Measurements from ENCODE around the gene BRF1.

Gene BRF1

GRCh38 chr14:105252552-105253328, 48.1 kb downstream of the BRF1 start:
- Histone ChIP-seq H3K36me3 (ENCODE audit: control insufficient read depth in 5 of 5, insufficient read depth in 5 of 5, low read length in 5 of 5) (peaks cover 0 to 67% (median 54%) of the 10 kb centered on the region in 5 donors), H3K27ac (ENCODE audit: low read depth, low read length) (no peak overlapping the region), H3K27me3 (ENCODE audit: control insufficient read depth in 5 of 5, insufficient read depth in 4 of 5, low read length in 5 of 5) (no peaks in the 10 kb centered on the region), H3K9me3 (ENCODE audit: control insufficient read depth in 5 of 5, low read length in 5 of 5) (no peaks in the 10 kb centered on the region), H3K9ac (ENCODE audit: low read length in 5 of 5) (no peak overlapping the region), H3K4me3 (ENCODE audit: low read depth in 1 of 5, low read length in 5 of 5) (no peak overlapping the region), H3K4me1 (ENCODE audit: control insufficient read depth in 5 of 5, insufficient read depth in 5 of 5, low read length in 5 of 5) (peaks cover 4 to 36% (median 30%) of the 10 kb centered on the region in 5 donors)

DNA sequence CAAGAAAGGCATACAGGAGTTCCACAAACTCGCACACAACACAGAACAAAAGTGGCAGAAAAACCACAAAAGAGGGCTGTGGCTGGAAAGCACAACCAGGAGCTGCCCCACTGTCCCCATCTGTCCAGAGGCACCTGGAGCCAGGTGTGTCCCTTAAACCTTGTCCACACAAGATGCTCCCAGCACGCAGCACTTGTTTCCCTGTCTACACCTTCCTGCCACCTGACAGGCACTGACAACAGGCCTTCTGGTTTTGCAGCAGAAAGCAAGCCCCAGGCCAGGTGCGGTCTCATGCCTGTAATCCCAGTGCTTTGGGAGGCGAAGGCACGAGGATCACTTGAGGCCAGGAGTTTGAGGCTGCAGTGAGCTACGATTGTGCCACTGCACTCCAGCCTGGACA, 48.9 kb downstream of the BRF1 start:
- no peaks in the 10 kb centered on the region for H3K9me3 ChIP-seq (ENCODE audit: control insufficient read depth in 5 of 5, low read length in 5 of 5)
- H3K27me3 ChIP-seq (ENCODE audit: control insufficient read depth in 5 of 5, insufficient read depth in 4 of 5, low read length in 5 of 5): no peaks in the 10 kb centered on the region
- peaks cover 0 to 60% (median 51%) of the 10 kb centered on the region in 5 donors for H3K36me3 ChIP-seq (ENCODE audit: control insufficient read depth in 5 of 5, insufficient read depth in 5 of 5, low read length in 5 of 5)
- peaks cover 4 to 44% (median 38%) of the 10 kb centered on the region in 5 donors for H3K4me1 ChIP-seq (ENCODE audit: control insufficient read depth in 5 of 5, insufficient read depth in 5 of 5, low read length in 5 of 5)
- no peak overlapping the region for H3K9ac ChIP-seq (ENCODE audit: low read length in 5 of 5)
- H3K4me3 ChIP-seq (ENCODE audit: low read depth in 1 of 5, low read length in 5 of 5): no peak overlapping the region
- no peak overlapping the region for H3K27ac ChIP-seq (ENCODE audit: low read depth, low read length)

GRCh38 chr14:105250986-105251385, 49.8 kb downstream of the BRF1 start:
- peaks cover 4 to 47% (median 44%) of the 10 kb centered on the region in 5 donors for H3K4me1 ChIP-seq (ENCODE audit: control insufficient read depth in 5 of 5, insufficient read depth in 5 of 5, low read length in 5 of 5)
- no peaks in the 10 kb centered on the region for H3K9me3 ChIP-seq (ENCODE audit: control insufficient read depth in 5 of 5, low read length in 5 of 5)
- peak overlapping the region in 1 of 5 donors; percentile 47 for H3K9ac ChIP-seq (ENCODE audit: low read length in 5 of 5)
- no peak overlapping the region for H3K4me3 ChIP-seq (ENCODE audit: low read depth in 1 of 5, low read length in 5 of 5)
- H3K27ac ChIP-seq (ENCODE audit: low read depth, low read length): no peak overlapping the region
- H3K27me3 ChIP-seq (ENCODE audit: control insufficient read depth in 5 of 5, insufficient read depth in 4 of 5, low read length in 5 of 5): no peaks in the 10 kb centered on the region
- peaks cover 0 to 54% (median 46%) of the 10 kb centered on the region in 5 donors for H3K36me3 ChIP-seq (ENCODE audit: control insufficient read depth in 5 of 5, insufficient read depth in 5 of 5, low read length in 5 of 5)

DNA sequence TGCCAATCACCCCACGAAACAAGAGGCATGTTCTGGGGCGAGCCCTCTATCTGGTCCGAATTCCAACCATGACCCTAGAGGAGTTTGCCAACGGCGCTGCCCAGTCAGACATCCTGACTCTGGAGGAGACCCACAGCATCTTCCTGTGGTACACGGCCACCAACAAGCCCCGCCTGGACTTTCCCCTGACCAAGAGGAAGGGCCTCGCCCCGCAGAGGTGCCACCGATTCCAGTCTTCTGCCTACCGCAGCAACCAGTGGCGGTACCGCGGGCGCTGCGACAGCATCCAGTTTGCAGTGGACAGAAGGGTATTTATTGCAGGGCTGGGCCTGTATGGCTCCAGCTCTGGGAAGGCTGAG, 50.8 kb downstream of the BRF1 start:
- Histone ChIP-seq H3K4me3 (ENCODE audit: low read depth in 1 of 5, low read length in 5 of 5) (no peak overlapping the region), H3K27ac (ENCODE audit: low read depth, low read length) (peak overlapping the region; percentile 78), H3K9me3 (ENCODE audit: control insufficient read depth in 5 of 5, low read length in 5 of 5) (no peaks in the 10 kb centered on the region), H3K27me3 (ENCODE audit: control insufficient read depth in 5 of 5, insufficient read depth in 4 of 5, low read length in 5 of 5) (no peaks in the 10 kb centered on the region), H3K36me3 (ENCODE audit: control insufficient read depth in 5 of 5, insufficient read depth in 5 of 5, low read length in 5 of 5) (peaks cover 2 to 46% (median 41%) of the 10 kb centered on the region in 5 donors), H3K4me1 (ENCODE audit: control insufficient read depth in 5 of 5, insufficient read depth in 5 of 5, low read length in 5 of 5) (peaks cover 4 to 54% (median 39%) of the 10 kb centered on the region in 5 donors), H3K9ac (ENCODE audit: low read length in 5 of 5) (no peak overlapping the region)

- peaks cover 4 to 57% (median 37%) of the 10 kb centered on the region in 5 donors for H3K4me1 ChIP-seq (ENCODE audit: control insufficient read depth in 5 of 5, insufficient read depth in 5 of 5, low read length in 5 of 5)
- H3K27me3 ChIP-seq (ENCODE audit: control insufficient read depth in 5 of 5, insufficient read depth in 4 of 5, low read length in 5 of 5): no peaks in the 10 kb centered on the region
- peak overlapping the region; percentile 48 to 80 (median 58) for H3K4me3 ChIP-seq (ENCODE audit: low read depth in 1 of 5, low read length in 5 of 5)
- peak overlapping the region; percentile 78 for H3K27ac ChIP-seq (ENCODE audit: low read depth, low read length)
- no peaks in the 10 kb centered on the region for H3K9me3 ChIP-seq (ENCODE audit: control insufficient read depth in 5 of 5, low read length in 5 of 5)
- H3K9ac ChIP-seq (ENCODE audit: low read length in 5 of 5): peak overlapping the region in 1 of 5 donors; percentile 57
- H3K36me3 ChIP-seq (ENCODE audit: control insufficient read depth in 5 of 5, insufficient read depth in 5 of 5, low read length in 5 of 5): peaks cover 2 to 48% (median 41%) of the 10 kb centered on the region in 5 donors
Measured at GRCh38 chr14:105249182-105250007, 51.4 kb downstream of the BRF1 start.

DNA sequence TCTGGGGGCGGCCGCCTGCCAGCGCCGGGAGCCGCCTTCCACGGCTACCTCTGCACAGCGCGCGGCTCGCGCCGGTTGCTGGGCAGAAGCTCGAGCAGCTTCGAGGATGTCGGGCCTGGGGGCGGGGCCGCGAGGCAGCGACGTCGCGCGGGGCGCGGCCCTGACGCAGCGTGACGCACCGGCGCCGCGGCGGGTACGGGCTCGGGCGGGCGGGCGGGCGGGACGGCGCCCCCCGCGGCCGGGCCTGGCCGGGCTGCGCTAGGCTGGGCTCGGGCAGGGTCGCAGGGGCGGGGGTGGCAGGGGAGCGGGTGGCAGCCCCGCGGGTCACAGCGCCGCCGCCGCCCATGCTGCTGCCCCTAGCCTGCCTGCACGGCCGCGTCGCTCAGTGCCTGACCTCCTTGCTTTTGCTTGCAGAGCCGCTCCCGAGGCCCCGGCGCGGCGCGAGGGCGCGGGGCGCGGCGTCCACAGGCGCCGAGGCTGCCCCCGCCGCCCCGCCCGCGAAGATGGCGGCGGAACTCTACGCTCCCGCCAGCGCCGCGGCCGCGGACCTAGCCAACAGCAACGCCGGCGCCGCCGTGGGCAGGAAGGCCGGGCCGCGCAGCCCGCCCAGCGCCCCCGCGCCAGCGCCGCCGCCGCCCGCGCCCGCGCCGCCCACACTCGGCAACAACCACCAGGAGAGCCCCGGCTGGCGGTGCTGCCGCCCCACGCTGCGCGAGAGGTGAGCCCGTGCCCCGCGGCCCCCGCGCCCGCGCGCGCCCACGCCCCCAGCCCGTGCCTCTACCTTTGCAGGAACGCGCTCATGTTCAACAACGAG, 52.2 kb downstream of the BRF1 start, which contains the start of gene BTBD6:
Gene BTBD6 (plus strand): TSS at position 166 of the 814 bp plus-strand sequence. CDS start 179 bp downstream, at position 345.
- H3K4me3 ChIP-seq (ENCODE audit: low read depth in 1 of 5, low read length in 5 of 5): peak within 1 kb of the TSS; percentile 60 to 80 (median 70)
- H3K27ac ChIP-seq (ENCODE audit: low read depth, low read length): peak within 1 kb of the TSS; percentile 79
- H3K27me3 ChIP-seq (ENCODE audit: control insufficient read depth in 5 of 5, insufficient read depth in 4 of 5, low read length in 5 of 5): no peaks in the 10 kb centered on the region
- peak within 1 kb of the TSS in 4 of 5 donors; percentile 8 to 76 (median 68) for H3K9ac ChIP-seq (ENCODE audit: low read length in 5 of 5)
- peaks cover 4 to 58% (median 37%) of the 10 kb centered on the region in 5 donors for H3K4me1 ChIP-seq (ENCODE audit: control insufficient read depth in 5 of 5, insufficient read depth in 5 of 5, low read length in 5 of 5)
- peaks cover 2 to 50% (median 39%) of the 10 kb centered on the region in 5 donors for H3K36me3 ChIP-seq (ENCODE audit: control insufficient read depth in 5 of 5, insufficient read depth in 5 of 5, low read length in 5 of 5)
- H3K9me3 ChIP-seq (ENCODE audit: control insufficient read depth in 5 of 5, low read length in 5 of 5): no peaks in the 10 kb centered on the region

GRCh38 chr14:105247715-105248367, 53.0 kb downstream of the BRF1 start:
- peak overlapping the region; percentile 79 for H3K27ac ChIP-seq (ENCODE audit: low read depth, low read length)
- peaks cover 2 to 42% (median 34%) of the 10 kb centered on the region in 5 donors for H3K36me3 ChIP-seq (ENCODE audit: control insufficient read depth in 5 of 5, insufficient read depth in 5 of 5, low read length in 5 of 5)
- H3K4me3 ChIP-seq (ENCODE audit: low read depth in 1 of 5, low read length in 5 of 5): peak overlapping the region; percentile 60 to 80 (median 70)
- no peaks in the 10 kb centered on the region for H3K9me3 ChIP-seq (ENCODE audit: control insufficient read depth in 5 of 5, low read length in 5 of 5)
- no peaks in the 10 kb centered on the region for H3K27me3 ChIP-seq (ENCODE audit: control insufficient read depth in 5 of 5, insufficient read depth in 4 of 5, low read length in 5 of 5)
- H3K4me1 ChIP-seq (ENCODE audit: control insufficient read depth in 5 of 5, insufficient read depth in 5 of 5, low read length in 5 of 5): peaks cover 4 to 58% (median 37%) of the 10 kb centered on the region in 5 donors
- H3K9ac ChIP-seq (ENCODE audit: low read length in 5 of 5): peak overlapping the region in 4 of 5 donors; percentile 8 to 76 (median 66)

- H3K27me3 ChIP-seq (ENCODE audit: control insufficient read depth in 5 of 5, insufficient read depth in 4 of 5, low read length in 5 of 5): no peaks in the 10 kb centered on the region
- no peak overlapping the region for H3K27ac ChIP-seq (ENCODE audit: low read depth, low read length)
- no peaks in the 10 kb centered on the region for H3K9me3 ChIP-seq (ENCODE audit: control insufficient read depth in 5 of 5, low read length in 5 of 5)
- no peak overlapping the region for H3K9ac ChIP-seq (ENCODE audit: low read length in 5 of 5)
- peaks cover 4 to 58% (median 37%) of the 10 kb centered on the region in 5 donors for H3K4me1 ChIP-seq (ENCODE audit: control insufficient read depth in 5 of 5, insufficient read depth in 5 of 5, low read length in 5 of 5)
- H3K4me3 ChIP-seq (ENCODE audit: low read depth in 1 of 5, low read length in 5 of 5): no peak overlapping the region
- H3K36me3 ChIP-seq (ENCODE audit: control insufficient read depth in 5 of 5, insufficient read depth in 5 of 5, low read length in 5 of 5): peaks cover 2 to 35% (median 26%) of the 10 kb centered on the region in 5 donors
Measured at GRCh38 chr14:105247026-105247425, 53.8 kb downstream of the BRF1 start.

GRCh38 chr14:105244334-105244733, 56.5 kb downstream of the BRF1 start:
- H3K4me1 ChIP-seq (ENCODE audit: control insufficient read depth in 5 of 5, insufficient read depth in 5 of 5, low read length in 5 of 5): peaks cover 0 to 37% (median 19%) of the 10 kb centered on the region in 5 donors
- no peaks in the 10 kb centered on the region for H3K9me3 ChIP-seq (ENCODE audit: control insufficient read depth in 5 of 5, low read length in 5 of 5)
- peaks cover 2 to 22% (median 10%) of the 10 kb centered on the region in 5 donors for H3K36me3 ChIP-seq (ENCODE audit: control insufficient read depth in 5 of 5, insufficient read depth in 5 of 5, low read length in 5 of 5)
- no peak overlapping the region for H3K4me3 ChIP-seq (ENCODE audit: low read depth in 1 of 5, low read length in 5 of 5)
- H3K27ac ChIP-seq (ENCODE audit: low read depth, low read length): no peak overlapping the region
- H3K9ac ChIP-seq (ENCODE audit: low read length in 5 of 5): no peak overlapping the region
- H3K27me3 ChIP-seq (ENCODE audit: control insufficient read depth in 5 of 5, insufficient read depth in 4 of 5, low read length in 5 of 5): no peaks in the 10 kb centered on the region

Measured in subcutaneous abdominal adipose tissue (tissue), 5 donors.